ENCODE measurements around the gene FARP1.

The FARP1 gene

DNA sequence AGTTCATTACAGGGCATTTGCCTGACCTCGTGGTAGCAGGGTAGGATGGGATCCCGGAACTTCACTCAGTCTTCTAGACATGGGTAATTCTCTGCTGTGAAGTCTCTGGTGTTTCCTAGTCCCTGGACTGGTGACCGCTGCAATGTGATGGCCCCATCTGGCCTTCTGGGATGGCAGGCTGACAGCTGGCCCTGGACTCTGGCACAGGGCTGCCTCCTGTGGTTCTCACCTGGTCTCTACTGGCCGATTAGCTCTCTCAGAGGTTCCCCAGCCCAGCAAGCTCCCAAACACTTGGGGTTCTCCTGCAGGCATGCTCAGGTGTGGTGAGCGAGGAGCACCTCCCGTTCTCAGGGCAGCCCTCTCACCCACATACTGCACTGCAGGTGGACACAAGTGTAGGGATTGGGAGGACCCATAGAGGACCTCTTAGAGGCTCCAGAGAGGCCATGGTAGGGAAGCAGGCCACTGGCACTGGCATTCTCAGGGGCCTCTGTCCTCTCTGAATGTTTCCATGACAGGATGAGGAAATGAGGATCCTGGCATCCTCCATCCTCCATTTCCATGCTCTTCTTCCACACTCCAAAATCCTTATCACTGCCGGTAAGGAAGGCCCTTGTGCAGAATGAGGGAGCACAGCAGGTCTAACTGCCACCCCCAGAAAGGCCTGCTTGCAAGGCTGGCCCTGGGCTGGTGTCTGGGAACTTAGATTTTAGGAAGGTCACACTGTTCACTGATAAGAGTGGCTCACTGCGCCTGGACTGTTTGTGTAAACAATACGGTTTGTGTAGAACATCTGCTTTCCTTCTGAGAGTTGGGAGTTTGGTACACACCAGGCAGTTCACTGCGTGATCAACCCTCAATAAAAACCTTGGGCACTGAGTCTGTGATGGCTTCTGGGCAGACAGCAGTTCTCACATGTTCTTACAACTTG is 31.5 kb upstream of the FARP1 start:
- no peaks in the 10 kb centered on the region for H4K20me1 ChIP-seq (ENCODE audit: low read depth, low read length)
- no peak overlapping the region for H3K27ac ChIP-seq (ENCODE audit: low read depth, low read length)
- no peaks in the 10 kb centered on the region for H3K9me2 ChIP-seq (replicated peaks; ENCODE audit: insufficient read depth, low read length)
- no peaks in the 10 kb centered on the region for H3K9me3 ChIP-seq (ENCODE audit: insufficient read depth, low read length)
- no peaks in the 10 kb centered on the region for H3K79me2 ChIP-seq (ENCODE audit: insufficient read depth, low read length)
- no peak overlapping the region for H3K9ac ChIP-seq (ENCODE audit: low read length)
- no peak overlapping the region for H2AFZ ChIP-seq (ENCODE audit: low read depth, low read length, severe bottlenecking)
- no peak overlapping the region for H3K4me3 ChIP-seq (ENCODE audit: insufficient read depth, low read length, poor library complexity, severe bottlenecking)
- no peak for TF ChIP-seq EZH2phosphoT487 (conservative IDR thresholded peaks at IDR 0.05; ENCODE audit: low read length)
- TF ChIP-seq, protein P1, sequence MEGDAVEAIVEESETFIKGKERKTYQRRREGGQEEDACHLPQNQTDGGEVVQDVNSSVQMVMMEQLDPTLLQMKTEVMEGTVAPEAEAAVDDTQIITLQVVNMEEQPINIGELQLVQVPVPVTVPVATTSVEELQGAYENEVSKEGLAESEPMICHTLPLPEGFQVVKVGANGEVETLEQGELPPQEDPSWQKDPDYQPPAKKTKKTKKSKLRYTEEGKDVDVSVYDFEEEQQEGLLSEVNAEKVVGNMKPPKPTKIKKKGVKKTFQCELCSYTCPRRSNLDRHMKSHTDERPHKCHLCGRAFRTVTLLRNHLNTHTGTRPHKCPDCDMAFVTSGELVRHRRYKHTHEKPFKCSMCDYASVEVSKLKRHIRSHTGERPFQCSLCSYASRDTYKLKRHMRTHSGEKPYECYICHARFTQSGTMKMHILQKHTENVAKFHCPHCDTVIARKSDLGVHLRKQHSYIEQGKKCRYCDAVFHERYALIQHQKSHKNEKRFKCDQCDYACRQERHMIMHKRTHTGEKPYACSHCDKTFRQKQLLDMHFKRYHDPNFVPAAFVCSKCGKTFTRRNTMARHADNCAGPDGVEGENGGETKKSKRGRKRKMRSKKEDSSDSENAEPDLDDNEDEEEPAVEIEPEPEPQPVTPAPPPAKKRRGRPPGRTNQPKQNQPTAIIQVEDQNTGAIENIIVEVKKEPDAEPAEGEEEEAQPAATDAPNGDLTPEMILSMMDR (IDR thresholded peaks at IDR 0.05; ENCODE audit: insufficient read depth, low read length, poor library complexity, severe bottlenecking), result no peak
- no peaks in the 10 kb centered on the region for H3K27me3 ChIP-seq (ENCODE audit: low read length)
- H3K4me2 ChIP-seq (ENCODE audit: low read depth, low read length, poor library complexity, severe bottlenecking), result no peak overlapping the region
- H3K36me3 ChIP-seq (ENCODE audit: low read length), result no peaks in the 10 kb centered on the region
- no peaks in the 10 kb centered on the region for H3F3A ChIP-seq (ENCODE audit: insufficient read depth)

DNA sequence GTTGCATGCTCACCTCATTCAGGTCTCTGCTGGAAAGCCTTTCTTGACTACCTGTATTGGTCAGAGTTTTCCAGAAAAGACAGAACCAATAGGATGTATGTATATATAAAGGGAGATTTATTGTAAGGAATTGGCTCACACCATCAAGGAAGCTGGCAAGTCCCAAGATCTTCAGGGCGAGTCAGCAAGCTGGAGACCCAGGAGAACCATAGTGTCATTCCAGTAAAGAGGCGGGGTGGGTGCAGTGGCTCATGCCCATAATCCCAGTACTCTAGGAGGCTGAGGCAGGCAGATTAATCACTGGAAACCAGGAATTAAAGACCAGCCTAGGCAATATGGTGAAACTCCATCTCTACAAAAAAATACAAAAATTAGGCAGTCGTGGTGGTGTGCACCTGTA is 30.4 kb upstream of the FARP1 start:
- H3K27ac ChIP-seq (ENCODE audit: low read depth, low read length), result no peak overlapping the region
- no peaks in the 10 kb centered on the region for H3K9me2 ChIP-seq (replicated peaks; ENCODE audit: insufficient read depth, low read length)
- H3K36me3 ChIP-seq (ENCODE audit: low read length), result no peaks in the 10 kb centered on the region
- H2AFZ ChIP-seq (ENCODE audit: low read depth, low read length, severe bottlenecking), result no peak overlapping the region
- no peaks in the 10 kb centered on the region for H3K9me3 ChIP-seq (ENCODE audit: insufficient read depth, low read length)
- H3K79me2 ChIP-seq (ENCODE audit: insufficient read depth, low read length), result no peaks in the 10 kb centered on the region
- no peaks in the 10 kb centered on the region for H3F3A ChIP-seq (ENCODE audit: insufficient read depth)
- no peak overlapping the region for H3K4me2 ChIP-seq (ENCODE audit: low read depth, low read length, poor library complexity, severe bottlenecking)
- H3K4me3 ChIP-seq (ENCODE audit: insufficient read depth, low read length, poor library complexity, severe bottlenecking), result no peak overlapping the region
- TF ChIP-seq EZH2phosphoT487 (conservative IDR thresholded peaks at IDR 0.05; ENCODE audit: low read length), result no peak
- TF ChIP-seq, protein P1 (IDR thresholded peaks at IDR 0.05; ENCODE audit: insufficient read depth, low read length, poor library complexity, severe bottlenecking), result no peak
- H3K9ac ChIP-seq (ENCODE audit: low read length), result no peak overlapping the region
- H3K27me3 ChIP-seq (ENCODE audit: low read length), result no peaks in the 10 kb centered on the region
- H4K20me1 ChIP-seq (ENCODE audit: low read depth, low read length), result no peaks in the 10 kb centered on the region

DNA sequence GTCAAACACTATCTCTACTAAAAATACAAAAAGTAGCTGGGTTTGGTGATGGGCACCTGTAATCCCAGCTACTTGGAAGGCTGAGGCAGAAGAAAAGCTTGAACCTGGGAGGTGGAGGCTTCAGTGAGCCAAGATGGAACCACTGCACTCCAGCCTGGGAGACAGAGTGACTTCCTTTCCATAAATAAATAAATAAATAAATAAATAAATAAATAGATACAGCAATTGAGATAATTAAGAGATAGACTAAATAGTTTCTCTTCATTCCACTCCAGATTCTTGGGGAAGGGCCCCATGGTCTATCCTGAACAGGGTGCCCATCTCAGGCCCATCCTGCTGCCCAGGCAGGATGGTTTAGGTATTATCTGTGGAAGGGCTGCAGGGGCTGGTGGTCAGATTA is 24.0 kb upstream of the FARP1 start:
- Histone ChIP-seq H3K9me2 (replicated peaks; ENCODE audit: insufficient read depth, low read length) (no peaks in the 10 kb centered on the region), H2AFZ (ENCODE audit: low read depth, low read length, severe bottlenecking) (no peak overlapping the region), H3F3A (ENCODE audit: insufficient read depth) (no peaks in the 10 kb centered on the region), H3K9me3 (ENCODE audit: insufficient read depth, low read length) (no peaks in the 10 kb centered on the region), H3K79me2 (ENCODE audit: insufficient read depth, low read length) (no peaks in the 10 kb centered on the region), H3K27ac (ENCODE audit: low read depth, low read length) (no peak overlapping the region), H3K4me2 (ENCODE audit: low read depth, low read length, poor library complexity, severe bottlenecking) (no peak overlapping the region), H3K4me3 (ENCODE audit: insufficient read depth, low read length, poor library complexity, severe bottlenecking) (no peak overlapping the region), H3K27me3 (ENCODE audit: low read length) (no peaks in the 10 kb centered on the region), H4K20me1 (ENCODE audit: low read depth, low read length) (no peaks in the 10 kb centered on the region), H3K36me3 (ENCODE audit: low read length) (no peaks in the 10 kb centered on the region), H3K9ac (ENCODE audit: low read length) (no peak overlapping the region)
- TF ChIP-seq, protein P1 (IDR thresholded peaks at IDR 0.05; ENCODE audit: insufficient read depth, low read length, poor library complexity, severe bottlenecking), result no peak
- TF ChIP-seq EZH2phosphoT487 (conservative IDR thresholded peaks at IDR 0.05; ENCODE audit: low read length), result no peak

All from SU-DHL-6 (cell line).